G401.6 (cell line): ENCODE data around the gene RAB35.

ENCODE experiments used
- FAIRE-seq: peaks from 2 replicates; lab custom pipeline; 2012; peaks lifted over from hg19 to GRCh38; lab: Jason Lieb, UNC

RAB35 gene

GRCh38 chr12:120085920-120086645, 30.5 kb downstream of the RAB35 start:
- FAIRE-seq: no peak

GRCh38 chr12:120081641-120082040, 34.9 kb downstream of the RAB35 start:
- no peak for FAIRE-seq

- FAIRE-seq: no peak
Measured at GRCh38 chr12:120079411-120080400, 36.8 kb downstream of the RAB35 start.

GRCh38 chr12:120078868-120079267, 37.7 kb downstream of the RAB35 start:
- no peak for FAIRE-seq

GRCh38 chr12:120077260-120077659, 39.3 kb downstream of the RAB35 start:
- no peak for FAIRE-seq

GRCh38 chr12:120076651-120077050, 39.9 kb downstream of the RAB35 start:
- no peak for FAIRE-seq

GRCh38 chr12:120075034-120075616, 41.4 kb downstream of the RAB35 start:
- no peak for FAIRE-seq

GRCh38 chr12:120072472-120073249, 43.9 kb downstream of the RAB35 start:
- no peak for FAIRE-seq

- FAIRE-seq: no peak
Measured at GRCh38 chr12:120071493-120072020, 45.0 kb downstream of the RAB35 start.

GRCh38 chr12:120069278-120069677, 47.3 kb downstream of the RAB35 start:
- no peak for FAIRE-seq

- FAIRE-seq: no peak
Measured at GRCh38 chr12:120067901-120068300, 48.7 kb downstream of the RAB35 start.

GRCh38 chr12:120067084-120067869, 49.3 kb downstream of the RAB35 start:
- FAIRE-seq: no peak

GRCh38 chr12:120066341-120066740, 50.2 kb downstream of the RAB35 start:
- no peak for FAIRE-seq

- no peak for FAIRE-seq
Measured at GRCh38 chr12:120065472-120065871, 51.1 kb downstream of the RAB35 start.

GRCh38 chr12:120064054-120064940, 52.3 kb downstream of the RAB35 start:
- FAIRE-seq: no peak

- no peak for FAIRE-seq
Measured at GRCh38 chr12:120062976-120063579, 53.5 kb downstream of the RAB35 start.

- no peak for FAIRE-seq
Measured at GRCh38 chr12:120061575-120062214, 54.9 kb downstream of the RAB35 start.

- no peak for FAIRE-seq
Measured at GRCh38 chr12:120060717-120061116, 55.8 kb downstream of the RAB35 start.

GRCh38 chr12:120060196-120060595, 56.4 kb downstream of the RAB35 start:
- no peak for FAIRE-seq
